OCI-LY1 (cell line): ENCODE data around the gene DYNC1LI1.

ENCODE experiments used
- H2AFZ ChIP-seq: fragments of 200-600 bp; sonication (generic), shearing (Covaris generic); 2 replicates; pipeline ENCODE4 v1.6.0; 2014; ENCODE audit warnings: antibody characterized with exemption, mild to moderate bottlenecking, low read length
- H3F3A ChIP-seq: fragments of 200-600 bp; sonication (generic), shearing (Covaris generic); 2 replicates; pipeline ENCODE4 v1.6.0; 2014; ENCODE audit warnings: mild to moderate bottlenecking, antibody characterized with exemption, low read length, moderate library complexity; ENCODE audit not compliant: insufficient read depth
- H3K27ac ChIP-seq: fragments of 200-600 bp; sonication (generic); 2 replicates; pipeline ENCODE4 v1.5.1; 2014; ENCODE audit warnings: low read length, mixed run types, mild to moderate bottlenecking, low read depth; ENCODE audit not compliant: poor library complexity, severe bottlenecking
- H3K27me3 ChIP-seq: fragments of 200-600 bp; sonication (generic); 2 replicates; pipeline ENCODE4 v1.6.0; 2014; ENCODE audit warnings: antibody characterized with exemption, mild to moderate bottlenecking, low read length, moderate library complexity; ENCODE audit not compliant: insufficient read depth
- H3K36me3 ChIP-seq: fragments of 200-600 bp; sonication (generic); 2 replicates; pipeline ENCODE4 v1.6.1; 2014; ENCODE audit warnings: mild to moderate bottlenecking, antibody characterized with exemption, low read length, moderate library complexity, mixed read lengths; ENCODE audit not compliant: insufficient read depth
- H3K4me1 ChIP-seq: fragments of 200-600 bp; sonication (generic); 2 replicates; pipeline ENCODE4 v1.5.1; 2014; ENCODE audit warnings: mild to moderate bottlenecking, low read length, moderate library complexity; ENCODE audit not compliant: insufficient read depth, severe bottlenecking
- H3K4me2 ChIP-seq: fragments of 200-600 bp; sonication (generic), shearing (Covaris generic); 2 replicates; pipeline ENCODE4 v1.6.1; 2014; ENCODE audit warnings: low read length
- H3K4me3 ChIP-seq: fragments of 200-600 bp; sonication (generic); 2 replicates; pipeline ENCODE4 v1.5.1; 2014; ENCODE audit warnings: low read length, low read depth, mild to moderate bottlenecking, mixed read lengths; ENCODE audit not compliant: poor library complexity, severe bottlenecking
- H3K79me2 ChIP-seq: fragments of 200-600 bp; shearing (Covaris generic); 2 replicates; pipeline ENCODE4 v1.6.1; 2016; ENCODE audit warnings: mixed run types, low read length, mixed read lengths; ENCODE audit not compliant: insufficient read depth
- H3K9ac ChIP-seq: fragments of 200-600 bp; sonication (generic), shearing (Covaris generic); 2 replicates; pipeline ENCODE4 v1.6.1; 2014; ENCODE audit warnings: mild to moderate bottlenecking, low read length, mixed read lengths
- H3K9me2 ChIP-seq: fragments of 200-600 bp; sonication (generic), shearing (Covaris generic); 2 replicates; pipeline ENCODE4 v1.6.1; 2014; ENCODE audit warnings: low read depth, mild to moderate bottlenecking, low read length, mixed read lengths
- H3K9me3 ChIP-seq: fragments of 200-600 bp; shearing (Covaris generic); 2 replicates; pipeline ENCODE4 v1.6.1; 2014; ENCODE audit warnings: low read length, mixed read lengths
- H4K20me1 ChIP-seq: fragments of 200-600 bp; sonication (generic), shearing (Covaris generic); 2 replicates; pipeline ENCODE4 v1.6.0; 2016; ENCODE audit warnings: mild to moderate bottlenecking, low read length; ENCODE audit not compliant: insufficient read depth
- CTCF ChIP-seq: fragments of 200-600 bp; sonication (generic), shearing (Covaris generic); IDR thresholded peaks from 2 replicates; pipeline ENCODE4 v1.5.1; 2017; ENCODE audit warnings: mild to moderate bottlenecking, antibody characterized with exemption, low read length, moderate library complexity, mixed read lengths
- EZH2 ChIP-seq: fragments of 200-600 bp; sonication (generic), shearing (Covaris generic); IDR thresholded peaks from 2 replicates; pipeline ENCODE4 v1.8.0; 2017; ENCODE audit warnings: borderline replicate concordance, mixed run types, mild to moderate bottlenecking, antibody characterized with exemption, low read length, moderate library complexity, mixed read lengths

Gene DYNC1LI1

GRCh38 chr3:32483772-32484171, 86.9 kb downstream of the DYNC1LI1 start:
- Histone ChIP-seq H4K20me1 (no peaks in the 10 kb centered on the region), H3K27ac (peak overlapping the region; percentile 66), H3K36me3 (peaks cover 70% of the 10 kb centered on the region), H3K9me2 (no peaks in the 10 kb centered on the region), H3K9me3 (no peaks in the 10 kb centered on the region), H3K4me3 (no peak overlapping the region), H3K4me2 (peak overlapping the region; percentile 65; the same call in 1 of the 2 replicates), H3F3A (no peaks in the 10 kb centered on the region; the same call in 1 of the 2 replicates), H3K79me2 (no peaks in the 10 kb centered on the region), H3K27me3 (no peaks in the 10 kb centered on the region), H2AFZ (no peak overlapping the region), H3K4me1 (peaks cover 18% of the 10 kb centered on the region), H3K9ac (no peak overlapping the region)
- TF ChIP-seq CTCF, result no peak
- no peak for TF ChIP-seq EZH2

GRCh38 chr3:32482693-32483092, 88.0 kb downstream of the DYNC1LI1 start:
- Histone ChIP-seq H3K9ac (no peak overlapping the region), H3K4me1 (peaks cover 18% of the 10 kb centered on the region), H3K9me2 (no peaks in the 10 kb centered on the region), H2AFZ (no peak overlapping the region), H3K36me3 (peaks cover 70% of the 10 kb centered on the region), H3K27ac (no peak overlapping the region), H3F3A (no peaks in the 10 kb centered on the region; the same call in 1 of the 2 replicates), H4K20me1 (no peaks in the 10 kb centered on the region), H3K4me3 (no peak overlapping the region), H3K4me2 (no peak overlapping the region), H3K9me3 (no peaks in the 10 kb centered on the region), H3K79me2 (no peaks in the 10 kb centered on the region), H3K27me3 (no peaks in the 10 kb centered on the region)
- TF ChIP-seq EZH2, result no peak
- TF ChIP-seq CTCF, result no peak

- no peak overlapping the region for H2AFZ ChIP-seq
- peaks cover 64% of the 10 kb centered on the region for H3K36me3 ChIP-seq
- no peaks in the 10 kb centered on the region for H3K9me2 ChIP-seq
- no peak overlapping the region for H3K4me3 ChIP-seq
- no peaks in the 10 kb centered on the region for H4K20me1 ChIP-seq
- TF ChIP-seq EZH2, result no peak
- TF ChIP-seq CTCF, result no peak
- H3K9me3 ChIP-seq, result no peaks in the 10 kb centered on the region
- no peak overlapping the region for H3K4me2 ChIP-seq
- no peaks in the 10 kb centered on the region; the same call in 1 of the 2 replicates for H3F3A ChIP-seq
- no peak overlapping the region for H3K9ac ChIP-seq
- no peaks in the 10 kb centered on the region for H3K27me3 ChIP-seq
- H3K79me2 ChIP-seq, result no peaks in the 10 kb centered on the region
- H3K4me1 ChIP-seq, result peaks cover 18% of the 10 kb centered on the region
- no peak overlapping the region for H3K27ac ChIP-seq
Observed at GRCh38 chr3:32481791-32482631, 88.6 kb downstream of the DYNC1LI1 start.
